H1 (cell line): ENCODE measurements around the gene TANC1. TPM values are rescaled to one million over a fixed set of nuclear protein-coding genes. Genes with fewer than 3 reads are reported as not detected.

Experiments used
- KDM1A ChIP-seq: fragments of 200-600, 300-600 bp; sonication (generic); IDR thresholded peaks from 2 replicates; pipeline ENCODE4 v1.7.1; 2016; ENCODE audit warnings: mild to moderate bottlenecking, low read length, borderline replicate concordance
- PHF8 ChIP-seq: fragments of 200-600 bp; sonication (generic); conservative IDR thresholded peaks from 2 replicates; pipeline ENCODE4 v1.7.1; 2012; ENCODE audit warnings: low read depth, mild to moderate bottlenecking, inconsistent platforms, low read length, moderate library complexity
- polyA plus RNA-seq, 7 experiments: library from polyadenylated mRNA; depleted of rRNA in 3 of 7; stranded (reverse) in 5 of 7; unstranded in 2 of 7; fragments of >200 nt in 5 of 7; fragments of 200-250 nt in 2 of 7; gene quantifications; 1 replicate in 5 of 7; 2 replicates in 1 of 7; 4 replicates in 1 of 7; pipeline versions ENCODE4 v1.2.1 to v1.2.3, GENCODE V29; 2011 to 2013; ENCODE audit warnings: missing spikeins in 2 of 7, mixed read lengths in 2 of 7
- total RNA-seq: library from RNA; stranded (reverse); fragmentation: NEBNext Ultra II Directional; extraction: Animal tissue kit (Norgen Biotek cat#: 25700); gene quantifications from 2 replicates; pipeline ENCODE4 v1.2.1, GENCODE V29; 2021
- TF ChIP-seq, protein P1 (sequence below): IDR thresholded peaks from 2 replicates; pipeline ENCODE4 v1.6.1; 2012; ENCODE audit warnings: inconsistent platforms

TANC1 gene
- total and polyA plus RNA-seq, 2 of the 8 experiments (the other 6 are each of a cell fraction or from before 2014, with no cell fraction given), result 4.1 to 7.6 TPM

DNA sequence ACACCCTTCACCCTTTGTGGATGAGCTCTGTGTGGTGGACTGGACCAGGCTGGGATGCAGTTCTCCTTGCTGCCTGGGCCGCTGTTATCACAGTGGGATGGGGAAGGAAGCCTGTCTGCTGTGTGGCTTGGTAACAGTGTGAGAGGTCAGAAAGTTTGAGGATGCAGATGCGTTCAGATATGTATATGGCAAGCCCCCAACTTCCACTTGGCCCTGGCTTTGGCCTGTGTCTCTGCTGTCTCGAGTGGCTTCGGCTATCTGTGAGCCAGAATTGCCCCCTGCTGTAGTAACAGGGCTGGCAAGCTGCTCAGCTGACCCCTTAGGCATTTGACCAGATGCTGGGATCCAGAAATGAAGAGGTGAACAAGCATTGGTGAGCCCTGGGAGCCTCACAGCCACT lies 211.3 kb downstream of the TANC1 start (continued):
- TF ChIP-seq KDM1A, result no peak
- TF ChIP-seq, protein P1, sequence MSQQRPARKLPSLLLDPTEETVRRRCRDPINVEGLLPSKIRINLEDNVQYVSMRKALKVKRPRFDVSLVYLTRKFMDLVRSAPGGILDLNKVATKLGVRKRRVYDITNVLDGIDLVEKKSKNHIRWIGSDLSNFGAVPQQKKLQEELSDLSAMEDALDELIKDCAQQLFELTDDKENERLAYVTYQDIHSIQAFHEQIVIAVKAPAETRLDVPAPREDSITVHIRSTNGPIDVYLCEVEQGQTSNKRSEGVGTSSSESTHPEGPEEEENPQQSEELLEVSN, result no peak
- no peak for TF ChIP-seq PHF8
